Measurements from ENCODE around the gene PTPRF.

The PTPRF gene

GRCh38 chr1:43530483-43531106, at the start of gene PTPRF:
TSS of gene PTPRF (plus strand) at chr1:43530883. CDS start at chr1:43545076, 14,193 bp downstream.
- TF ChIP-seq CTCF (IDR thresholded peaks at IDR 0.05; ENCODE audit: insufficient read depth, low read depth, low read length, missing control alignments), result no peak
- DNase-seq (ENCODE audit: low read depth), result peak; percentile 62
- peak within 1 kb of the TSS; percentile 93 for H3K4me3 ChIP-seq (ENCODE audit: low read length)

- no peak for TF ChIP-seq CTCF (IDR thresholded peaks at IDR 0.05; ENCODE audit: insufficient read depth, low read depth, low read length, missing control alignments)
- no peak overlapping the region for H3K4me3 ChIP-seq (ENCODE audit: low read length)
Measured at GRCh38 chr1:43481491-43481890, 49.2 kb upstream of the PTPRF start.

GRCh38 chr1:43482215-43482614, 48.5 kb upstream of the PTPRF start:
- H3K4me3 ChIP-seq (ENCODE audit: low read length), result no peak overlapping the region

More at GRCh38 chr1:43481491-43481890, 49.2 kb upstream of the PTPRF start:
- DNase-seq (ENCODE audit: low read depth), result no peak

GRCh38 chr1:43484367-43484766, 46.3 kb upstream of the PTPRF start:
- no peak for TF ChIP-seq CTCF (IDR thresholded peaks at IDR 0.05; ENCODE audit: insufficient read depth, low read depth, low read length, missing control alignments)
- no peak overlapping the region for H3K4me3 ChIP-seq (ENCODE audit: low read length)
- DNase-seq (ENCODE audit: low read depth), result no peak

More at GRCh38 chr1:43482215-43482614, 48.5 kb upstream of the PTPRF start:
- no peak for DNase-seq (ENCODE audit: low read depth)
- no peak for TF ChIP-seq CTCF (IDR thresholded peaks at IDR 0.05; ENCODE audit: insufficient read depth, low read depth, low read length, missing control alignments)

- no peak for TF ChIP-seq CTCF (IDR thresholded peaks at IDR 0.05; ENCODE audit: insufficient read depth, low read depth, low read length, missing control alignments)
- DNase-seq (ENCODE audit: low read depth), result no peak
- H3K4me3 ChIP-seq (ENCODE audit: low read length), result no peak overlapping the region
Measured at GRCh38 chr1:43488165-43488564, 42.5 kb upstream of the PTPRF start.

GRCh38 chr1:43491061-43491460, 39.6 kb upstream of the PTPRF start:
- no peak overlapping the region for H3K4me3 ChIP-seq (ENCODE audit: low read length)
- TF ChIP-seq CTCF (IDR thresholded peaks at IDR 0.05; ENCODE audit: insufficient read depth, low read depth, low read length, missing control alignments), result no peak
- no peak for DNase-seq (ENCODE audit: low read depth)

GRCh38 chr1:43492826-43493225, 37.9 kb upstream of the PTPRF start:
- DNase-seq (ENCODE audit: low read depth), result peak; percentile 64

More at GRCh38 chr1:43492826-43493225, 37.9 kb upstream of the PTPRF start:
- TF ChIP-seq CTCF (IDR thresholded peaks at IDR 0.05; ENCODE audit: insufficient read depth, low read depth, low read length, missing control alignments), result no peak
- H3K4me3 ChIP-seq (ENCODE audit: low read length), result no peak overlapping the region

Data from epithelial cell of esophagus (primary cell).